Mucosa of gallbladder (tissue), 1 donor: ENCODE data around the gene GPR146. TPM values are rescaled to one million over a fixed set of nuclear protein-coding genes. Genes with fewer than 3 reads are reported as not detected.

Experiments used
- DNase-seq: peaks from one replicate; pipeline ENCODE4 v3.0.0-alpha.2; 2020; ENCODE audit warnings: low spot score
- total RNA-seq: library from RNA; stranded (reverse); gene quantifications from one replicate; pipeline ENCODE4 v1.2.1, GENCODE V29; 2021
- donor health status: DM: no; HTN: no; CAD: no.

The GPR146 gene
- total RNA-seq, 1 donor from 2014 or later = 8.3 TPM

GRCh38 chr7:1011297-1012003, 32.9 kb upstream of the GPR146 start:
- no peak for DNase-seq

- no peak for DNase-seq
Observed at GRCh38 chr7:1012004-1012715, 32.2 kb upstream of the GPR146 start.

GRCh38 chr7:1012716-1013095, 31.6 kb upstream of the GPR146 start:
- DNase-seq = no peak

GRCh38 chr7:1013581-1013980, 30.8 kb upstream of the GPR146 start:
- DNase-seq = no peak

- DNase-seq = no peak
Observed at GRCh38 chr7:1014681-1015080, 29.7 kb upstream of the GPR146 start.

- DNase-seq = no peak
Observed at GRCh38 chr7:1015196-1016121, 28.9 kb upstream of the GPR146 start.

- no peak for DNase-seq
Observed at GRCh38 chr7:1016577-1017531, 27.5 kb upstream of the GPR146 start.

- no peak for DNase-seq
Observed at GRCh38 chr7:1017586-1018333, 26.6 kb upstream of the GPR146 start.

GRCh38 chr7:1018334-1018695, 26.0 kb upstream of the GPR146 start:
- no peak for DNase-seq

- DNase-seq = no peak
Observed at GRCh38 chr7:1019255-1019785, 25.0 kb upstream of the GPR146 start.

- DNase-seq = no peak
Observed at GRCh38 chr7:1019789-1020610, 24.3 kb upstream of the GPR146 start.

- no peak for DNase-seq
Observed at GRCh38 chr7:1020849-1021251, 23.5 kb upstream of the GPR146 start.

- no peak for DNase-seq
Observed at GRCh38 chr7:1021366-1021765, 23.0 kb upstream of the GPR146 start.

- DNase-seq = no peak
Observed at GRCh38 chr7:1021931-1022330, 22.4 kb upstream of the GPR146 start.

GRCh38 chr7:1022356-1022755, 22.0 kb upstream of the GPR146 start:
- DNase-seq = no peak

- DNase-seq = no peak
Observed at GRCh38 chr7:1022801-1023465, 21.4 kb upstream of the GPR146 start.

GRCh38 chr7:1024331-1024841, 20.0 kb upstream of the GPR146 start:
- DNase-seq = no peak

GRCh38 chr7:1024876-1025742, 19.2 kb upstream of the GPR146 start:
- DNase-seq = no peak
